ENCODE results near the gene TICAM2. TPM values are rescaled to one million over a fixed set of nuclear protein-coding genes. Genes with fewer than 3 reads are reported as not detected.

The TICAM2 gene
- total and polyA plus RNA-seq, 9 of the 15 experiments (the other 6 are each of a cell fraction or from before 2014, with no cell fraction given) = 0.15 to 1.8 (median 0.98) TPM

- TF ChIP-seq RB1 (IDR thresholded peaks at IDR 0.05; ENCODE audit: low read depth) = peak; percentile 49; the same call in 1 of the 2 replicates
- peak; percentile 27 to 60; a peak in 2 of 4 replicates for TF ChIP-seq MAZ (CRISPR knock-in tag; conservative IDR thresholded peaks at IDR 0.05 in 1 of 2, IDR thresholded peaks at IDR 0.05 in 1 of 2)
- TF ChIP-seq RBFOX2 (IDR thresholded peaks at IDR 0.05; ENCODE audit: low read depth, low read length) = peak; percentile 77
- no peak for TF ChIP-seq ZKSCAN3 (CRISPR knock-in tag; IDR thresholded peaks at IDR 0.05)
- TF ChIP-seq PHF8 (IDR thresholded peaks at IDR 0.05; ENCODE audit: borderline replicate concordance, low read length) = peak; percentile 57; the same call in 1 of the 2 replicates
- 0 out of 2 replicates have a peak, but pooled peaks have one; percentile 23 for TF ChIP-seq SOX6 (IDR thresholded peaks at IDR 0.05)
- TF ChIP-seq KDM5B (IDR thresholded peaks at IDR 0.05; ENCODE audit: insufficient replicate concordance, low read depth, low read length) = no peak
- TF ChIP-seq RBBP5 (IDR thresholded peaks at IDR 0.05; ENCODE audit: borderline replicate concordance, insufficient read depth, low read length, poor library complexity, severe bottlenecking) = peak; percentile 56
- peak; percentile 48; the same call in 1 of the 2 replicates for TF ChIP-seq ZBTB17 (CRISPR knock-in tag; IDR thresholded peaks at IDR 0.05)
- TF ChIP-seq ILF3 (IDR thresholded peaks at IDR 0.05; ENCODE audit: borderline replicate concordance) = no peak
- peak; percentile 80; the same call in 1 of the 2 replicates for TF ChIP-seq ZBTB7A (IDR thresholded peaks at IDR 0.05; ENCODE audit: borderline replicate concordance, control insufficient read depth, low read depth, low read length)
- TF ChIP-seq, protein P1, sequence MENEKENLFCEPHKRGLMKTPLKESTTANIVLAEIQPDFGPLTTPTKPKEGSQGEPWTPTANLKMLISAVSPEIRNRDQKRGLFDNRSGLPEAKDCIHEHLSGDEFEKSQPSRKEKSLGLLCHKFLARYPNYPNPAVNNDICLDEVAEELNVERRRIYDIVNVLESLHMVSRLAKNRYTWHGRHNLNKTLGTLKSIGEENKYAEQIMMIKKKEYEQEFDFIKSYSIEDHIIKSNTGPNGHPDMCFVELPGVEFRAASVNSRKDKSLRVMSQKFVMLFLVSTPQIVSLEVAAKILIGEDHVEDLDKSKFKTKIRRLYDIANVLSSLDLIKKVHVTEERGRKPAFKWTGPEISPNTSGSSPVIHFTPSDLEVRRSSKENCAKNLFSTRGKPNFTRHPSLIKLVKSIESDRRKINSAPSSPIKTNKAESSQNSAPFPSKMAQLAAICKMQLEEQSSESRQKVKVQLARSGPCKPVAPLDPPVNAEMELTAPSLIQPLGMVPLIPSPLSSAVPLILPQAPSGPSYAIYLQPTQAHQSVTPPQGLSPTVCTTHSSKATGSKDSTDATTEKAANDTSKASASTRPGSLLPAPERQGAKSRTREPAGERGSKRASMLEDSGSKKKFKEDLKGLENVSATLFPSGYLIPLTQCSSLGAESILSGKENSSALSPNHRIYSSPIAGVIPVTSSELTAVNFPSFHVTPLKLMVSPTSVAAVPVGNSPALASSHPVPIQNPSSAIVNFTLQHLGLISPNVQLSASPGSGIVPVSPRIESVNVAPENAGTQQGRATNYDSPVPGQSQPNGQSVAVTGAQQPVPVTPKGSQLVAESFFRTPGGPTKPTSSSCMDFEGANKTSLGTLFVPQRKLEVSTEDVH (IDR thresholded peaks at IDR 0.05; ENCODE audit: low read depth, partially characterized antibody) = peak; percentile 23
- TF ChIP-seq SAP30 (IDR thresholded peaks at IDR 0.05; ENCODE audit: borderline replicate concordance, insufficient read depth, low read depth, low read length, poor library complexity, severe bottlenecking) = peak; percentile 41
- TF ChIP-seq POLR2G (IDR thresholded peaks at IDR 0.05; ENCODE audit: low read depth, low read length) = peak; percentile 83
- peak; percentile 47; the same call in 1 of the 2 replicates for TF ChIP-seq SMARCE1 (IDR thresholded peaks at IDR 0.05)
- no peak for TF ChIP-seq NR2C2 (CRISPR knock-in tag; IDR thresholded peaks at IDR 0.05)
- TF ChIP-seq NR2C2 (tag; IDR thresholded peaks at IDR 0.05) = peak; percentile 24; the same call in 1 of the 2 replicates
- TF ChIP-seq, protein P2, sequence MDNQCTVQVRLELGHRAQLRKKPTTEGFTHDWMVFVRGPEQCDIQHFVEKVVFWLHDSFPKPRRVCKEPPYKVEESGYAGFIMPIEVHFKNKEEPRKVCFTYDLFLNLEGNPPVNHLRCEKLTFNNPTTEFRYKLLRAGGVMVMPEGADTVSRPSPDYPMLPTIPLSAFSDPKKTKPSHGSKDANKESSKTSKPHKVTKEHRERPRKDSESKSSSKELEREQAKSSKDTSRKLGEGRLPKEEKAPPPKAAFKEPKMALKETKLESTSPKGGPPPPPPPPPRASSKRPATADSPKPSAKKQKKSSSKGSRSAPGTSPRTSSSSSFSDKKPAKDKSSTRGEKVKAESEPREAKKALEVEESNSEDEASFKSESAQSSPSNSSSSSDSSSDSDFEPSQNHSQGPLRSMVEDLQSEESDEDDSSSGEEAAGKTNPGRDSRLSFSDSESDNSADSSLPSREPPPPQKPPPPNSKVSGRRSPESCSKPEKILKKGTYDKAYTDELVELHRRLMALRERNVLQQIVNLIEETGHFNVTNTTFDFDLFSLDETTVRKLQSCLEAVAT (IDR thresholded peaks at IDR 0.05) = peak in 1 of 2 experiments; percentile 65; a peak in 2 of 4 replicates
- peak; percentile 80 for TF ChIP-seq SAFB (IDR thresholded peaks at IDR 0.05; ENCODE audit: borderline replicate concordance, low read depth, low read length)
- no peak for TF ChIP-seq HDAC8 (tag; IDR thresholded peaks at IDR 0.05)
- TF ChIP-seq JUN (IDR thresholded peaks at IDR 0.05; ENCODE audit: borderline replicate concordance, low read depth, low read length) = no peak
- 0 out of 2 replicates have a peak, but pooled peaks have one; percentile 53 for TF ChIP-seq JUN (CRISPR knock-in tag; IDR thresholded peaks at IDR 0.05; ENCODE audit: borderline replicate concordance)
- TF ChIP-seq ZNF217 (CRISPR knock-in tag; IDR thresholded peaks at IDR 0.05) = no peak
Measured at GRCh38 chr5:115601701-115602590, at the start of gene TICAM2 (continued).
